Measurements from ENCODE around the gene C2.

C2 gene

GRCh38 chr6:31927242-31927862 lies at the start of gene C2:
C2 (plus strand) TSS chr6:31927717; CDS start chr6:31927753, 36 bp downstream.
- no peak for DNase-seq (ENCODE audit: low read depth)

- no peak for DNase-seq (ENCODE audit: low read depth)
These were observed 49.3 kb upstream of the C2 start for GRCh38 chr6:31878222-31878621.

- DNase-seq (ENCODE audit: low read depth), result no peak
These were observed 48.8 kb upstream of the C2 start, which contains the start of gene SLC44A4 for GRCh38 chr6:31878726-31879125. SLC44A4 (minus strand) TSS chr6:31878997; CDS start chr6:31878980, 17 bp downstream.

GRCh38 chr6:31879143-31879542 lies 48.4 kb upstream of the C2 start:
- DNase-seq (ENCODE audit: low read depth), result no peak

GRCh38 chr6:31879901-31880300 lies 47.6 kb upstream of the C2 start:
- no peak for DNase-seq (ENCODE audit: low read depth)

- DNase-seq (ENCODE audit: low read depth), result no peak
These were observed 46.9 kb upstream of the C2 start for GRCh38 chr6:31880616-31881015.

GRCh38 chr6:31881136-31881859 lies 46.2 kb upstream of the C2 start:
- no peak for DNase-seq (ENCODE audit: low read depth)

- no peak for DNase-seq (ENCODE audit: low read depth)
These were observed 45.2 kb upstream of the C2 start for GRCh38 chr6:31882344-31882743.

- DNase-seq (ENCODE audit: low read depth), result no peak
These were observed 43.8 kb upstream of the C2 start for GRCh38 chr6:31883676-31884075.

GRCh38 chr6:31884528-31885035 lies 42.9 kb upstream of the C2 start:
- DNase-seq (ENCODE audit: low read depth), result no peak

GRCh38 chr6:31886541-31886991 lies 41.0 kb upstream of the C2 start:
- no peak for DNase-seq (ENCODE audit: low read depth)

- no peak for DNase-seq (ENCODE audit: low read depth)
These were observed 40.1 kb upstream of the C2 start for GRCh38 chr6:31887173-31888007.

- no peak for DNase-seq (ENCODE audit: low read depth)
These were observed 39.0 kb upstream of the C2 start for GRCh38 chr6:31888276-31889258.

GRCh38 chr6:31889331-31889972 lies 38.1 kb upstream of the C2 start:
- DNase-seq (ENCODE audit: low read depth), result no peak

- DNase-seq (ENCODE audit: low read depth), result no peak
These were observed 34.7 kb upstream of the C2 start for GRCh38 chr6:31892821-31893220.

- no peak for DNase-seq (ENCODE audit: low read depth)
These were observed 31.0 kb upstream of the C2 start for GRCh38 chr6:31896493-31896855.

- DNase-seq (ENCODE audit: low read depth), result no peak
These were observed 30.5 kb upstream of the C2 start for GRCh38 chr6:31896856-31897611.

- DNase-seq (ENCODE audit: low read depth), result no peak
These were observed 29.7 kb upstream of the C2 start, which contains the start of gene EHMT2 for GRCh38 chr6:31897612-31898382. EHMT2 (minus strand) TSS chr6:31897698; CDS start chr6:31897677, 21 bp downstream.

GRCh38 chr6:31898383-31899011 lies 29.0 kb upstream of the C2 start:
- no peak for DNase-seq (ENCODE audit: low read depth)

Measured in non-pigmented ciliary epithelial cell (primary cell).